Endothelial cell of umbilical vein (primary cell): ENCODE data around the gene HSF2BP. TPM values are rescaled to one million over a fixed set of nuclear protein-coding genes. Genes with fewer than 3 reads are reported as not detected.

Experiments used
- BruUV-seq: library from RNA; stranded (reverse); fragments of 400-500 nt; replicated peaks from 2 replicates; lab custom pipeline; 2021; lab: Mats Ljungman, UMichigan
- CTCF ChIA-PET: fragments of 300-600, 350-600 bp; sonication (Branson Sonifier 250); formaldehyde crosslinking; loops from one replicate; lab custom pipeline; 2021; ENCODE audit warnings: antibody characterized with exemption, inconsistent platforms; lab: Charles Lee
- POLR2A ChIA-PET: fragments of 300-600, 350-600 bp; sonication (Branson Sonifier 250); formaldehyde crosslinking; loops from one replicate; lab custom pipeline; 2021; ENCODE audit warnings: antibody characterized with exemption, inconsistent platforms; lab: Charles Lee
- DNase-seq: peaks from one replicate; pipeline ENCODE4 v3.0.0-alpha.2; 2011; ENCODE audit warnings: low read depth, low spot score
- FAIRE-seq: peaks from 2 replicates; lab custom pipeline; 2011; peaks lifted over from hg19 to GRCh38; lab: Jason Lieb, UNC
- H2AFZ ChIP-seq: 2 replicates; pipeline ENCODE4 v1.6.0; 2012; ENCODE audit warnings: low read depth, low read length, control low read depth, inconsistent platforms
- H3K27ac ChIP-seq: 2 replicates; pipeline ENCODE4 v1.5.1; 2011; ENCODE audit warnings: low read depth, mild to moderate bottlenecking, control low read depth, low read length, moderate library complexity; ENCODE audit not compliant: insufficient read depth
- H3K27me3 ChIP-seq, 2 experiments: 2 replicates each; pipeline versions ENCODE4 v1.6.0 to v1.6.1; 2011; ENCODE audit warnings: low read length in 2 of 2, mixed read lengths in 1 of 2; ENCODE audit not compliant: control insufficient read depth in 2 of 2, insufficient read depth in 2 of 2
- H3K36me3 ChIP-seq, 2 experiments: 2 replicates in 1 of 2; 3 replicates in 1 of 2; pipeline ENCODE4 v1.5.1; 2011; ENCODE audit warnings: low read length in 2 of 2, mild to moderate bottlenecking in 1 of 2, moderate library complexity in 1 of 2; ENCODE audit not compliant: control insufficient read depth in 2 of 2, insufficient read depth in 2 of 2; ENCODE audit errors: extremely low read depth in 1 of 2
- H3K4me1 ChIP-seq: 3 replicates; pipeline ENCODE4 v1.5.1; 2011; ENCODE audit warnings: mild to moderate bottlenecking, low read length; ENCODE audit not compliant: control insufficient read depth, insufficient read depth; ENCODE audit errors: extremely low read depth
- H3K4me2 ChIP-seq: 2 replicates; pipeline ENCODE4 v1.6.1; 2011; ENCODE audit warnings: low read length, control low read depth, mixed read lengths; ENCODE audit not compliant: insufficient read depth
- H3K4me3 ChIP-seq, 3 experiments: fragments of 200-600 bp in 1 of 3; sonication (generic), shearing (Covaris generic) in 1 of 3; replicated peaks in 1 of 3; 2 replicates each; pipeline ENCODE4 v1.5.1; 2011 to 2016; ENCODE audit warnings: control low read depth in 3 of 3, low read length in 3 of 3, mild to moderate bottlenecking in 2 of 3, inconsistent platforms in 1 of 3, low read depth in 1 of 3, moderate library complexity in 1 of 3; ENCODE audit not compliant: insufficient read depth in 1 of 3
- H3K79me2 ChIP-seq: 2 replicates; pipeline ENCODE4 v1.6.0; 2012; ENCODE audit warnings: low read length, inconsistent platforms; ENCODE audit not compliant: control insufficient read depth, insufficient read depth
- H3K9ac ChIP-seq: replicated peaks from 2 replicates; pipeline ENCODE3; 2011; ENCODE audit warnings: low read length, control low read depth; ENCODE audit not compliant: insufficient read depth; ENCODE audit errors: extremely low read depth
- H3K9me1 ChIP-seq: replicated peaks from 3 replicates; pipeline ENCODE4 v1.6.0; 2011; ENCODE audit warnings: mild to moderate bottlenecking, low read length; ENCODE audit not compliant: control insufficient read depth, insufficient read depth; ENCODE audit errors: extremely low read depth
- H3K9me3 ChIP-seq: replicated peaks from 2 replicates; pipeline ENCODE4 v1.5.1; 2012; ENCODE audit warnings: low read length, inconsistent platforms; ENCODE audit not compliant: control insufficient read depth, insufficient read depth
- H4K20me1 ChIP-seq: replicated peaks from 2 replicates; pipeline ENCODE3; 2011; ENCODE audit warnings: mild to moderate bottlenecking, low read length; ENCODE audit not compliant: control insufficient read depth, insufficient read depth; ENCODE audit errors: extremely low read depth
- EZH2 ChIP-seq: IDR thresholded peaks from 2 replicates; pipeline ENCODE4 v1.6.1; 2012; ENCODE audit warnings: borderline replicate concordance, low read depth, mild to moderate bottlenecking, moderate library complexity, low read length, inconsistent platforms; ENCODE audit not compliant: severe bottlenecking
- FOS ChIP-seq: IDR thresholded peaks from 2 replicates; pipeline ENCODE4 v1.6.1; 2011; ENCODE audit warnings: mild to moderate bottlenecking, low read length, moderate library complexity, borderline replicate concordance; ENCODE audit not compliant: insufficient read depth
- GATA2 ChIP-seq: IDR thresholded peaks from 2 replicates; pipeline ENCODE4 v1.7.0; 2011; ENCODE audit warnings: low read depth, mild to moderate bottlenecking, moderate library complexity, mixed read lengths, low read length; ENCODE audit not compliant: insufficient read length, insufficient read depth
- JUN ChIP-seq: IDR thresholded peaks from 2 replicates; pipeline ENCODE4 v1.6.1; 2011; ENCODE audit warnings: borderline replicate concordance, low read depth; ENCODE audit not compliant: insufficient read length, insufficient read depth
- MYC ChIP-seq: IDR thresholded peaks from one replicate; pipeline ENCODE4 v1.6.1; 2011; ENCODE audit warnings: mild to moderate bottlenecking, low read depth, low read length
- POLR2A ChIP-seq: IDR thresholded peaks from 2 replicates; pipeline ENCODE4 v1.6.1; 2012; ENCODE audit warnings: low read depth, mild to moderate bottlenecking, control low read depth, low read length
- POLR2AphosphoS5 ChIP-seq: IDR thresholded peaks from 2 replicates; pipeline ENCODE4 v1.6.1; 2012; ENCODE audit warnings: low read depth, mild to moderate bottlenecking, control low read depth, low read length, moderate library complexity; ENCODE audit not compliant: insufficient read depth
- dilution Hi-C: fragments of 300-500 bp; cut with MboI; formaldehyde crosslinking; loops from one replicate; pipeline ENCODE4 v1.15.0; 2019; ENCODE audit warnings: low sequenced_read_pairs; ENCODE audit not compliant: extremely low pct_ligation_motif_present
- intact Hi-C: fragments of 100-400 bp; cut with micrococcal nuclease; formaldehyde crosslinking; loops from one replicate; pipeline ENCODE4 v1.10.0; 2022
- polyA plus RNA-seq, 4 experiments: library from polyadenylated mRNA; depleted of rRNA in 3 of 4; stranded (reverse) in 3 of 4; unstranded in 1 of 4; fragments of >200 nt; gene quantifications; 2 replicates each; pipeline versions ENCODE4 v1.2.1 to v1.2.3, GENCODE V29; 2011 to 2012; ENCODE audit warnings: missing spikeins in 1 of 4
- total RNA-seq: library from RNA; stranded (reverse); gene quantifications from 2 replicates; pipeline ENCODE4 v1.2.3, GENCODE V29; 2021
- TF ChIP-seq, protein P1 (sequence below), 2 donors: IDR thresholded peaks; 1 replicate in 1 of 2; 2 replicates in 1 of 2; pipeline ENCODE4 v1.5.1; 2011; ENCODE audit warnings: low read length in 2 of 2, mild to moderate bottlenecking in 2 of 2, moderate library complexity in 2 of 2, control low read depth in 1 of 2, inconsistent platforms in 1 of 2, low read depth in 1 of 2; ENCODE audit not compliant: insufficient read depth in 1 of 2; ENCODE audit errors: extremely low read depth in 1 of 2
- TF ChIP-seq, protein P2 (sequence below): IDR thresholded peaks from 2 replicates; pipeline ENCODE4 v1.6.1; 2011; ENCODE audit not compliant: insufficient read depth, insufficient read length

HSF2BP gene
- total and polyA plus RNA-seq, 2 donors (not counting 3 experiments of a cell fraction or from before 2014, with no cell fraction given) = 0.41 to 0.55 TPM

DNA sequence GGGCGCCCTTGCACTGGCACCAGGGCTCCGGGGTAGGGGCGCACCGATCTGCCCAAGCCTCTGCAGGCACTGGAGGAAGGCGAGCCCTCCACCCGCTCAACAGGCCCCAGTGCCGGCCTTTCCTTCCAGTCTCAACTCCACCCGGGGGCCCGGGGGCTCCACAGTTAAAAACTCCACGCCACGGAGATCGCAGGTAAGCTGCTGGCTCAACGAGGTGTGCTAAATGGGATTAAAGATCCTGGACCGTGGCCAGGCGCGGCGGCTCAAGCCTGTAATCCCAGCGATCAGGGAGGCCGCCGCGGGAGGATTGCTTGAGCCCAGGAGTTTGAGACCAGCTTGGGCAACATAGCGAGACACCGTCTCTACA is 536 bp downstream of the HSF2BP start:
- no peak for TF ChIP-seq GATA2
- DNase-seq (no peak), FAIRE-seq (peak; percentile 50)
- intact Hi-C loops = loop anchor here (5.0 kb wide), 1 partner anchor 326 kb away; no protein-coding TSS in a partner anchor
- peak overlapping the region; percentile 74 for H2AFZ ChIP-seq
- peaks cover 54% of the 10 kb centered on the region for H3K4me1 ChIP-seq
- H3K9ac ChIP-seq = no peak overlapping the region
- H3K4me2 ChIP-seq = no peak overlapping the region
- CTCF ChIA-PET = no interaction called here
- no peaks in the 10 kb centered on the region for H4K20me1 ChIP-seq
- H3K27ac ChIP-seq = peak overlapping the region; percentile 77
- peaks cover 6 to 9% of the 10 kb centered on the region in 2 experiments for H3K36me3 ChIP-seq
- dilution Hi-C loops = no loop called here
- BruUV-seq = no TSS peak
- no peaks in the 10 kb centered on the region for H3K9me3 ChIP-seq
- no peaks in the 10 kb centered on the region for H3K9me1 ChIP-seq
- H3K27me3 ChIP-seq = no peaks in the 10 kb centered on the region
- H3K4me3 ChIP-seq = no peak overlapping the region
- POLR2A ChIA-PET = no interaction called here
- peaks cover 39% of the 10 kb centered on the region for H3K79me2 ChIP-seq

DNA sequence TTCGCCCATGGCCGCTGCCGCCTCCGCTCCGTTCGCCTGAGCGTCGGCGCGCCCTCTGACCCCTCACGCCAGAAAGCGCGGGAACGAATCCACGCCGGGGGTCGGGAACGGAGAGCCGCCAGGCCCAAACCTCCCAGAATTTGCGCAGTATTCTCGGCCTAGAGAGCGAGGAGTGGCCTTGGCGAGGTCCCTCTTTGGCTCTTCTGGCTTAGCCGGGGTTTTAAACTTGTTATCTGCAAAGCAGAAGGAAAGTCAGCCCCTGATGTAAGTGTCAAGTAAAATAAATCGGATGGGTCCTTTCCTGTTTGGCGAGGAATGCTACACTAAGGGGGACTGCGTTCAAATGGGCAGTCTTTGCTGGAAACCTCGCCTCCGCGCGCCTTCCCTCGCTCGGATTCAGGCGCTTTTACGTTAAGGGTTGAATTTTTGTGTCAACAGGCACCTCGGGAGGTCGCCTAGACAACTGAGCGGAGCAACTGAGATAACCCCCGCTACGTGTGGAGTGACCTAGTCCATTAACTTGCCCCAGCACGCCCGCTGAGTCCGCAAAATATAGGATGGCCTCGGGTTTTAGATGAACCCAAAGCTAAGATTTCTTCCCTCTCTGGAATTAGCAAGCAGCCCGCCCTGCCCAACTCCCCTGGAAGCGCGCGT is 1.1 kb downstream of the HSF2BP start:
- Histone ChIP-seq H3K4me2 (no peak overlapping the region), H3K27me3 (no peaks in the 10 kb centered on the region), H3K9me3 (no peaks in the 10 kb centered on the region), H3K4me3 (no peak overlapping the region), H3K9ac (no peak overlapping the region), H3K36me3 (peaks cover 6 to 9% of the 10 kb centered on the region in 2 experiments), H3K79me2 (peaks cover 35% of the 10 kb centered on the region), H2AFZ (no peak overlapping the region), H3K4me1 (peaks cover 54% of the 10 kb centered on the region), H4K20me1 (no peaks in the 10 kb centered on the region), H3K27ac (peak overlapping the region; percentile 60), H3K9me1 (no peaks in the 10 kb centered on the region)
- DNase-seq (no peak), FAIRE-seq (no peak)
- TF ChIP-seq FOS (no peak), JUN (no peak), MYC (no peak), GATA2 (no peak), POLR2A (no peak), POLR2AphosphoS5 (no peak), EZH2 (no peak)
- TF ChIP-seq, protein P1, sequence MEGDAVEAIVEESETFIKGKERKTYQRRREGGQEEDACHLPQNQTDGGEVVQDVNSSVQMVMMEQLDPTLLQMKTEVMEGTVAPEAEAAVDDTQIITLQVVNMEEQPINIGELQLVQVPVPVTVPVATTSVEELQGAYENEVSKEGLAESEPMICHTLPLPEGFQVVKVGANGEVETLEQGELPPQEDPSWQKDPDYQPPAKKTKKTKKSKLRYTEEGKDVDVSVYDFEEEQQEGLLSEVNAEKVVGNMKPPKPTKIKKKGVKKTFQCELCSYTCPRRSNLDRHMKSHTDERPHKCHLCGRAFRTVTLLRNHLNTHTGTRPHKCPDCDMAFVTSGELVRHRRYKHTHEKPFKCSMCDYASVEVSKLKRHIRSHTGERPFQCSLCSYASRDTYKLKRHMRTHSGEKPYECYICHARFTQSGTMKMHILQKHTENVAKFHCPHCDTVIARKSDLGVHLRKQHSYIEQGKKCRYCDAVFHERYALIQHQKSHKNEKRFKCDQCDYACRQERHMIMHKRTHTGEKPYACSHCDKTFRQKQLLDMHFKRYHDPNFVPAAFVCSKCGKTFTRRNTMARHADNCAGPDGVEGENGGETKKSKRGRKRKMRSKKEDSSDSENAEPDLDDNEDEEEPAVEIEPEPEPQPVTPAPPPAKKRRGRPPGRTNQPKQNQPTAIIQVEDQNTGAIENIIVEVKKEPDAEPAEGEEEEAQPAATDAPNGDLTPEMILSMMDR (IDR thresholded peaks at IDR 0.05; ENCODE audit: extremely low read depth in 1 of 2, insufficient read depth in 1 of 2, low read depth in 1 of 2, low read length in 2 of 2) = no peak
- TF ChIP-seq, protein P2, sequence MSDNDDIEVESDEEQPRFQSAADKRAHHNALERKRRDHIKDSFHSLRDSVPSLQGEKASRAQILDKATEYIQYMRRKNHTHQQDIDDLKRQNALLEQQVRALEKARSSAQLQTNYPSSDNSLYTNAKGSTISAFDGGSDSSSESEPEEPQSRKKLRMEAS = no peak
- dilution Hi-C loops (no loop called here), intact Hi-C loops (loop anchor here (5.0 kb wide), 1 partner anchor 326 kb away; no protein-coding TSS in a partner anchor)
- BruUV-seq = no TSS peak
- CTCF ChIA-PET = no interaction called here
- POLR2A ChIA-PET = no interaction called here
